HG03439 (cell line): ENCODE results near the gene CLCNKA.
"Not testable (repeated sequence)": the region's sequence is repeated elsewhere in the genome, so short reads cannot be mapped to it uniquely, and the experiment has no call there.

Experiments
- ATAC-seq: cut with Tn5 transposase; IDR thresholded peaks from one replicate; pipeline ENCODE4 v1.9.1; 2021; ENCODE audit warnings: mild to moderate bottlenecking, moderate library complexity; ENCODE audit not compliant: unreplicated experiment

Gene CLCNKA

GRCh38 chr1:16039871-16040270 lies 18.0 kb downstream of the CLCNKA start:
- not testable (repeated sequence) for ATAC-seq

GRCh38 chr1:16041200-16041599 lies 19.4 kb downstream of the CLCNKA start:
- no peak for ATAC-seq

GRCh38 chr1:16042096-16042495 lies 20.3 kb downstream of the CLCNKA start:
- no peak for ATAC-seq

GRCh38 chr1:16042654-16043053 lies 20.8 kb downstream of the CLCNKA start:
- ATAC-seq = not testable (repeated sequence)

GRCh38 chr1:16043521-16043920 lies 21.7 kb downstream of the CLCNKA start, which contains the start of gene CLCNKB:
Gene CLCNKB, plus strand, starts transcription at chr1:16043782. Its CDS starts 711 bp downstream, at chr1:16044493.
- no peak for ATAC-seq

GRCh38 chr1:16043950-16044349 lies 22.1 kb downstream of the CLCNKA start:
- no peak for ATAC-seq

- no peak for ATAC-seq
Measured at GRCh38 chr1:16046842-16047241, 25.0 kb downstream of the CLCNKA start.

GRCh38 chr1:16047791-16048475 lies 26.1 kb downstream of the CLCNKA start:
- no peak for ATAC-seq

- ATAC-seq = no peak
Measured at GRCh38 chr1:16048573-16049189, 26.8 kb downstream of the CLCNKA start.

- ATAC-seq = no peak
Measured at GRCh38 chr1:16050328-16050727, 28.5 kb downstream of the CLCNKA start.

GRCh38 chr1:16051039-16051438 lies 29.2 kb downstream of the CLCNKA start:
- no peak for ATAC-seq

GRCh38 chr1:16051949-16052348 lies 30.1 kb downstream of the CLCNKA start:
- ATAC-seq = not testable (repeated sequence)

- ATAC-seq = no peak
Measured at GRCh38 chr1:16053781-16054502, 32.1 kb downstream of the CLCNKA start.

GRCh38 chr1:16054598-16055540 lies 33.0 kb downstream of the CLCNKA start:
- no peak for ATAC-seq

GRCh38 chr1:16055613-16056520 lies 34.0 kb downstream of the CLCNKA start:
- no peak for ATAC-seq

GRCh38 chr1:16056521-16056912 lies 34.7 kb downstream of the CLCNKA start:
- ATAC-seq = not testable (repeated sequence)

- ATAC-seq = not testable (repeated sequence)
Measured at GRCh38 chr1:16057314-16057915, 35.6 kb downstream of the CLCNKA start.

- not testable (repeated sequence) for ATAC-seq
Measured at GRCh38 chr1:16058394-16059120, 36.7 kb downstream of the CLCNKA start.

- ATAC-seq = no peak
Measured at GRCh38 chr1:16061266-16061665, 39.4 kb downstream of the CLCNKA start.
